HG03097 (cell line): ENCODE data around the gene RWDD1.

Experiments used
- ATAC-seq: cut with Tn5 transposase; IDR thresholded peaks from one replicate; pipeline ENCODE4 v1.9.1; 2021; ENCODE audit not compliant: unreplicated experiment, low FRiP score

RWDD1 gene, protein sequence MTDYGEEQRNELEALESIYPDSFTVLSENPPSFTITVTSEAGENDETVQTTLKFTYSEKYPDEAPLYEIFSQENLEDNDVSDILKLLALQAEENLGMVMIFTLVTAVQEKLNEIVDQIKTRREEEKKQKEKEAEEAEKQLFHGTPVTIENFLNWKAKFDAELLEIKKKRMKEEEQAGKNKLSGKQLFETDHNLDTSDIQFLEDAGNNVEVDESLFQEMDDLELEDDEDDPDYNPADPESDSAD

DNA sequence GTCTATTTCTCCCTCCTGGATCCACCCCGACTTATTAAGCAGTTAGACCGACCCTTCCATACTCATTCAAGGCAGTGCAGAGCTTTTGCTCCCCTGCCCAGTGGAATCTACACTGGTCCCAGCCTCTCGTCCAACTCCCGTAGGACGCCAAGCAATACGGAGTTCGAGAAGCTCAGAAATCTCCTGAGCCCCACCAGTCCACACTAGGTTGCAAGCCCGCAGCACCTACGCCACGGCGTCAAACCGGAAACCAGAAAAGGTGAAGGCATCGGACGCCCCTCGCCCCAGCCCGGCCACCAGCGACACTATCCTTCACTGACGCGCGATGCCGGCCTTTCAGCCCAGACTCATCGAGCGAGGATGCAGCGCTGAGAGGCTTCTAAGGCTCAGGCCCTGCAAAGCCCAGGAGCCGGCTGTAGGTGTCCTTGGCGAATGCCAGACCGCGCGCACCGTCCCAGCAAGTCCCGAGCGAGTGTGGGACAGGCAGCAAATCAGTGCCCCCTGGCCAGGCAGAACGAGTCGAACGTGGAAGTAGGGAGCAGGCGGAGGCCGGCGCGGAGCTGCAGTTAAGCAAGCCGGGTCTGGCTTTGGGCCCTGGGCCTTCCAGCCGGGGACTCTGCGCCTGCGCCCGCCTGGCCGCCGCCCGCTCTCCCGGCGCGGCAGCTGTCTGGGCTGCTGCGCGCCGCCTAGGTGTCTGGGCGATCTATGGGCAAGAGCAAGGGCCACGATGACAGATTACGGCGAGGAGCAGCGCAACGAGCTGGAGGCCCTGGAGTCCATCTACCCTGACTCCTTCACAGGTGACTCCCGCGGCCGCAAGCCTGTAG is at the start of gene RWDD1:
RWDD1 (plus strand) TSS at position 649 of the 827 bp plus-strand sequence; CDS start at position 728, 79 bp downstream.
- peak; percentile 92 for ATAC-seq

- ATAC-seq, result no peak
Observed at GRCh38 chr6:116522896-116523295, 48.4 kb upstream of the RWDD1 start.

DNA sequence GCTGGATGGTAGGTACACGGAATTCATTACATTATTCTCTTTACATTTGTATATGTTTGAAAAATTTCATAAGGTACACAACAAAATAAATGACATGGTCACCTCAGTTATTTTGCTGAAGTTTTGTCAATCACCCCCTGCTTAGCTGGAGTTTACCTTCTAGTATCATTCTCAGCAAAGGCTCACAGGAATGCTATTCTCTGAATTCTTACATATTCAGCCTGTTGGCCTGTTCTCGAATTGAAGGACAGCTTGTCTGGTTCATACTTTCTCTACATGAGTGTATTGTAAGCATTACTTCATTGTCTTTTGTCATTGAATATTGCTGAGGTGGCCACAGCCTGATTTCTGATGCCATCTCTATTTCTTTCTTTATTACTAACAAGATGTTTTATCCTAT is 47.1 kb upstream of the RWDD1 start:
- no peak for ATAC-seq

DNA sequence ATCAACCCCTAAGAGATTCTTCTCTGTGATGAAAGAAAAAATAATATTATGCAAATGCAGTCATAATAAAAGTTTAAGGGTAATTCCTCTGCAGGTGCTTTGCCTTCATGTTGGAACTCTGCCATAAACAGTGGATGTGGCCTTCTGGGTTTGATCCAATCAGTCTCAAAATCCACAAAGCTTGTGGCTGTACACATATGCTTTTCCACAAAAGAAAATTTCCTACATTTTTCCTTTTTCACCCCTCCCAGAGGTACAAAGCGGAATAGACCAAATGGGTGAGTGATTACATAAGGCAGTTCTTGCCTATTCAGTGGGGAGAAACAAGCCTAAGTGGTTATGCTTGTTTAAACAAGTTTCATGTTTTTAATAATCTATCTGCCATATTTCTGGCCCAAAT is 43.2 kb upstream of the RWDD1 start:
- ATAC-seq, result no peak

DNA sequence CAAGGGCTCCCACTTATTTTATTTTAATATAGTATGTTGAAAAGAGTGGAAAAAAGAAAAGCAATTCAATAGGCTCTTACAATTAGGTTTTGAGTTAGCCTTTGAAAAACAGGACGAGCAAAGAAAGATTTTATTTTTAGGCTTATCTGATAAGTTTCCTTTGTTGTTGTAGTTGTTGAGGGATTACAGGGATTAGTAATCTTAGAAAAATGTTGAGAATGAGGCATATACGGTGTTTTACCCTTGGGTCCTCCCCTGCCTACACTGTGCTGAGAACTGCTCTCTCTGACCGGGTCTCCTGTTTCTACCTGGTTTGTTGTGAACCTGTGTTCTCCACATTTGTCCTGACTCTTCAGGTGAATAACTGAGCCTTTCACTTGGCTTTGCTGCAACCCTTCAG is 42.5 kb upstream of the RWDD1 start:
- ATAC-seq, result no peak

DNA sequence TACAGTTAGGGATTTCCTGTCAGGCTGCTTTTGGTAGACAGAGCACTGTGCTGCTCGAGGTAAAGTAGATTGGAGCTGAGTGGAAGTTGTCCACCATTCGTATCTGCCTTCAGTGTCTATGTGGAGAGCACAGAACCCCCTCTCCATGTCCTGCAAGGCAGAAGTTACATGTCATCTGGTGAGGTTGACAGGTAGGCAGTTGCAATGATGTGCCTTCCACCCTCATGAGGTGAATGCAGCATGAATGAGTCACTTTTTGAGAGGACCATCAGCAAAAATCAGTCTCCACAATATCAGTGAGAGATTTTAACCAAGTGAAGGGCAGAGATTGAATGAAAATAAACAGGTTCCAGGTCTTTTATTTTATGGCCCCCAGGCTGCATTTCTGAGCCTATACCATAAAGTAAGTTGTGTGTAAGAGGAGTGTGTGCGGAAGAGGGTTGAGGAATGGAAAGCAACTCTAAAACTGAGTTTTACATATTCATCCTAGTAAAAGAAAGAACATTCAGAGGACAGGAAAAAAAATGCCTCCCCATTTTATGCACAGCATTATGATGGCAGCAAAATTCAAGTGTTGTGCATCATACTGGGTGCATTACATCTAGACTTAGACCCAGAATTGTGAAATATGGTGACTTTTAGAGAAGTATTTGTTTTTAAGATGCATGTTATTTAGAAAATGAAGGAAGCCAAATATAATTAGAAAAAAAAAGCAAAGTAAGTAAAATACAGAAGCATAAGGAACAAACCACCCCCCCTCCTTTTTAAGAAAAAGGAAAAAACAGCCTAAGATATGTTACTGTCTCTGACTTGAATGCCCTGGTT is 41.6 kb upstream of the RWDD1 start:
- ATAC-seq, result no peak

DNA sequence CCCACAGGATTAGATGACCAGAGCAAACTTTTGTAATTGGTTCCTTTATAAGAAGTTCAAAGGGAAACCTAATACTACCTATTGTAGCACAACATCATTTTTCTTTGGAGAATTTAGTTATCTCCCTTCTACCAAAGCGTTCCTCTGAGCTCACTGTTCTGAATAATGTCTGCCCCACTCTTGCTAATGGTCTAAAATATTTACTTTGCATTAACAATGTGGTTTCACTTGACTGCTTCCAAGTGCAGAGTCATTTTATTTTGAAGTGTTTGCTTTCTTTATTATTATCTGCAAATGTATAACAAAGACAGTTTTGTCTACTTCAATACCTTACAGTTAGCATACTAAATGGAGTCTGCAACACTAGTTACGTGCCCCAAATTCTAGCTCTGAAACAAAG is 40.9 kb upstream of the RWDD1 start:
- no peak for ATAC-seq

DNA sequence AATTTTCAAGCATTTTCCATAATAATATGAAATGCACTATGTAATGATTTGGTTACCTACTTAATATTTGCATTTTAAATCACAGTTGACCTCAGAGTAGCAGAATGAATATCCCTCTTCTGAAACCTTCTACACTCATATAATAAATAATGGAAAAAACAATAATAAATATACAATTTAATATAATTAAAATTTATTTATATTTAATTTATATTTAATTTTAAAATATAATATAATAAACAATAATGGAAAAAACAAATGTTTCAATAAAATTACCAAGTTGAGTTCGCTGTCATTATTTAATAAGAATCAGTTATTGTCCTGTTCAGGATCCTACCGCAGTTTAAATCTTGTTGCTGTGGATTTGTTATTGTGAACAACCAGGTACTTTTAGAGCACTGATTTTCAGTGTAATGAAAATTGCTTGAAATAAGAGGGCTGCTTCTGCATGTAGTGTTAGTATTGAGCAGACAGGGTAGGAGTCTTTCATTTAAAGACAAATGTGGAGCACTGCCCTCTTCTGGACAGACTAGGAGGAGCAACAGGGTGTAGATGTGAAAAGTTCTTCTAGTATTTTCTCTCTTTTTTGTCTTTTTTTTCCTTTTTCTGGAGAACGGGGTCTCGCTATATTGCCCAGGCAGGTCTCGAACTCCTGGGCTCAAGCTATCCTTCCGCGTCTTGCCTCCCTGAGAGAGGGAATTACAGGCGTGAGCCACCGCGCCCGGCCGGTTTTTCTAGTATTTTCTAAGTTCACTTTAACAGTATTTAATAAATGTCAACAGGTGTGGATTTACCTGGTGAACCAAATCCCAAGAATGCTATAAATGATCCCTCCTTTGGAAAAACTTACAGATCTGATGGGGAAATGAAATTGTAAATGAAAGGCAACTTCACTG is 39.4 kb upstream of the RWDD1 start:
- no peak for ATAC-seq

DNA sequence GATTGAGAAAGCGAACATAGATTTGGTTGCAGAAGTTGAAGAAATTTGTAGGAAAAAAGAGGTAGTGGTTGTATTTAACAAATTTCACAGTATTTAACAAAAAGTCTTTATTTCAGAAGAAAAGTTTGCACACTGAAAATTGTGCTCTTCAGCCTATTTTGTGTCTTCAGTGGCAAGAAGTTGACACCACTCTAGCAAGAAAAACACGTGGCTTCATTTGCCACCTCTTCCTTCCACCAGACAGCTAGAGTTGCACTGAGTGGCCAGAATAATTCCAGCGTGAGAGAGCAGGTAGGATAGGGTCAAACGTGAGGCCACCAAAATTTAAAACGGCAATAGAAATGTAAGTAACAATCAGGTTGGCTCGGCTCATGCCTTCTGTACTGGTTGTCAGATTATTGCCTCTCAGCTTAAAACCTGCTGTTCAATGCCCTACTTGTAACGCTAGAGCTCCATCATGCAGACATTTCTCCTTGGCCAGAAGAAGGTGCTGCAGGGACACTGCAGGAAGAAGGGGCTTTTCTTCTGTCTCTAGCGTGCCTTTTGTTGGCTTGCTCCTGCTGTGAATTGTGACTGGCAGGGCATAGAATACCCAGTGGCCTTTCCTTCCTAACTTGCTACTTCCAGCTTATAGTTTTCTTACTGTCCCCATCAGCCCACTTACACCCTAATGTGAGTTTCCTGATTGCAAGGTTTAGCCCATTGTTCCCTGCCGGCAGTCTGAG is 37.9 kb upstream of the RWDD1 start:
- ATAC-seq, result no peak

- ATAC-seq, result no peak
Observed at GRCh38 chr6:116535109-116535508, 36.2 kb upstream of the RWDD1 start.

- ATAC-seq, result no peak
Observed at GRCh38 chr6:116536216-116536621, 35.1 kb upstream of the RWDD1 start.

- ATAC-seq, result no peak
Observed at GRCh38 chr6:116542426-116542825, 28.9 kb upstream of the RWDD1 start.

- no peak for ATAC-seq
Observed at GRCh38 chr6:116543149-116543548, 28.2 kb upstream of the RWDD1 start.

DNA sequence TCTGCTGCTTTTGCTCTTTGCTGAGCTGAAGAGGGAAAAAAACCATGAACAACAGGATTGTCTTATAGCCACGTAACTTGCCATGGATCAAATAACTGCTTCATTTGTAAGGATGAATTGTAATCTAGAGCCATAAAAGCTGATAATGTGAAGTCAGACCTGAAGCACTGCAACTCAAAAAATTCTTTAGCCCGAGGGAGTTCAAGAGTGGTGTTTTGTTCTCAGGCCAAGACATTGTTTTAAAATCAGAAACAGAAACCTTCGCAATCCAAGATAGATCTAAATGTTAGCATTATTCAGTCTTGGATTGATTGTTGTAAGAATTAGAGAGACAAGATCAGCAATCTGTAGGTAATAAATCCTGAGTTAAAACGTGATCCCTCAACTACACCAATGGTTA is 25.7 kb upstream of the RWDD1 start, which contains the start of gene TRAPPC3L:
TRAPPC3L (minus strand) TSS at position 34 of the 400 bp plus-strand sequence. CDS start 170 bp downstream, outside the sequence.
- ATAC-seq, result no peak

GRCh38 chr6:116547358-116547757 is 23.9 kb upstream of the RWDD1 start:
- ATAC-seq, result no peak

DNA sequence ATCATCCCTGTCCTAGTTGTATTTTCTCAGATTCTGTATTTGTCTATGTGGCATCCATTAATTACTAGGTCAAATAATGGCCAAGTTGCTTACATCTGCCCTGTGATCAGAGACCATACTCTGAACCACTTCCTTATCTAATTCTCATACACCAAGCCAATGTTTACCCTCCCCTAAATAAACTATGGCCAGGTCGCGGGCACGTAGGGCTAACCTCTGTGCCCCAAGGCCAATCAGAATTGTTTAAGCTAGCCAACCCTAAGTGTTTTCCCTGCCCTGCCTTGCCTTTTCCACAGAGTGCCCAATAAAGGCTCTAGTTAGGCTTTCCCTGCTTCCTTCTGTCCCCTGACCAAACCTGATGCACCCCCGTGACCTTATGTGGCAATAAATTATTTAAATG is 20.5 kb upstream of the RWDD1 start:
- ATAC-seq, result no peak

DNA sequence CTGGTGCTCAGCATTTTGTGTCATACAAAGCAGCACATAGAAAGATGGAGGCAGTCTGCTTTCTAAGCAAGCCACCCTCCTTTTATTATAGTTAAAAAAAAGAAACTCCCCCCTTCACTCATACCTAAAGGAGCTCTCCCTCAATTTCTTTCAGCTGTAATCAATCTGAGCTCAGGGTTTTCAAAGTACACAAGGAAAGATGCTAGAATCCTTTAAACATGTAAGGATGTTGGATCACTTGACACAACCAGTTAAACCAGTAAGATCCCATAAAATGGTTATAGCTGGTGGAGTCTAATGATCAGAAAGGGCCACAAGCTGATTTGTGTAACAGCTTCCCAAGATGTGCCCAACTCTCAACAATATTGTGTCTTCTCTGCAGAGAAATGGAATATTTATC is 17.9 kb upstream of the RWDD1 start, which contains the start of gene CALHM4:
CALHM4 (plus strand) TSS at position 301 of the 400 bp plus-strand sequence; CDS start at position 344, 43 bp downstream.
- ATAC-seq, result no peak

DNA sequence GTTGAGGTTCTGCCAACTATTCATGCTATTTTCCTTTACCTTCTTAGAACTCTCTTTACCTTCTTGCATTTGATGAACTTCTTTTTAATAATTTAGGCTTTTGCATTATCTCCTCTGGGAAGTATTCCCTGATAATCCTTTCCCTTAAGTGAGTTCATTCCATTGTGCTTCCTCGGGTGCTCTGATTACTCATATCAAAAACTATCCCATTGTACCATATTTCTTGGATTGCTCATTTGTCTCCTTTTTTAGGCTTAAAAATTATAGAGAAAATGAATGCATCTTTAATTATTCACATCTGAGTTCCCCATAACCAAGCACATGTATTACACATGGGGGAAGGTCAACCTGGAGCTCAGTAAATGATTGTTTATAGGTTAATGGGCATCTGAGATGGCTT is 15.2 kb upstream of the RWDD1 start:
- no peak for ATAC-seq

GRCh38 chr6:116556814-116557415 is 14.4 kb upstream of the RWDD1 start:
- no peak for ATAC-seq
